Nephron progenitor cell (in vitro differentiated cells): Measurements from ENCODE around the gene KCNH3.

Source experiments
- DNase-seq: peaks from one replicate; pipeline ENCODE4 v3.0.0; 2021
- H3K27ac Mint-ChIP-seq: 2 replicates; pipeline ENCODE4 v1.8.0; 2021; ENCODE audit warnings: mild to moderate bottlenecking, moderate library complexity, mixed read lengths
- H3K27me3 Mint-ChIP-seq: 2 replicates; pipeline ENCODE4 v1.8.0; 2021; ENCODE audit warnings: mild to moderate bottlenecking, low read depth, mixed read lengths; ENCODE audit not compliant: poor library complexity
- H3K36me3 Mint-ChIP-seq: 2 replicates; pipeline ENCODE4 v1.8.0; 2021; ENCODE audit warnings: low read depth, mixed read lengths
- H3K4me1 Mint-ChIP-seq: 2 replicates; pipeline ENCODE4 v1.8.0; 2021; ENCODE audit warnings: mixed read lengths
- H3K4me3 Mint-ChIP-seq: 2 replicates; pipeline ENCODE4 v1.8.0; 2021; ENCODE audit warnings: mild to moderate bottlenecking, moderate library complexity, mixed read lengths
- H3K9me3 Mint-ChIP-seq: 2 replicates; pipeline ENCODE4 v1.8.0; 2021; ENCODE audit warnings: mild to moderate bottlenecking, moderate library complexity, mixed read lengths
- TF ChIP-seq, protein P1 (sequence below): fragments of 200-600 bp; sonication (generic); IDR thresholded peaks from 2 replicates; pipeline ENCODE4 v1.5.0; 2021; ENCODE audit warnings: antibody characterized with exemption

The KCNH3 gene, protein sequence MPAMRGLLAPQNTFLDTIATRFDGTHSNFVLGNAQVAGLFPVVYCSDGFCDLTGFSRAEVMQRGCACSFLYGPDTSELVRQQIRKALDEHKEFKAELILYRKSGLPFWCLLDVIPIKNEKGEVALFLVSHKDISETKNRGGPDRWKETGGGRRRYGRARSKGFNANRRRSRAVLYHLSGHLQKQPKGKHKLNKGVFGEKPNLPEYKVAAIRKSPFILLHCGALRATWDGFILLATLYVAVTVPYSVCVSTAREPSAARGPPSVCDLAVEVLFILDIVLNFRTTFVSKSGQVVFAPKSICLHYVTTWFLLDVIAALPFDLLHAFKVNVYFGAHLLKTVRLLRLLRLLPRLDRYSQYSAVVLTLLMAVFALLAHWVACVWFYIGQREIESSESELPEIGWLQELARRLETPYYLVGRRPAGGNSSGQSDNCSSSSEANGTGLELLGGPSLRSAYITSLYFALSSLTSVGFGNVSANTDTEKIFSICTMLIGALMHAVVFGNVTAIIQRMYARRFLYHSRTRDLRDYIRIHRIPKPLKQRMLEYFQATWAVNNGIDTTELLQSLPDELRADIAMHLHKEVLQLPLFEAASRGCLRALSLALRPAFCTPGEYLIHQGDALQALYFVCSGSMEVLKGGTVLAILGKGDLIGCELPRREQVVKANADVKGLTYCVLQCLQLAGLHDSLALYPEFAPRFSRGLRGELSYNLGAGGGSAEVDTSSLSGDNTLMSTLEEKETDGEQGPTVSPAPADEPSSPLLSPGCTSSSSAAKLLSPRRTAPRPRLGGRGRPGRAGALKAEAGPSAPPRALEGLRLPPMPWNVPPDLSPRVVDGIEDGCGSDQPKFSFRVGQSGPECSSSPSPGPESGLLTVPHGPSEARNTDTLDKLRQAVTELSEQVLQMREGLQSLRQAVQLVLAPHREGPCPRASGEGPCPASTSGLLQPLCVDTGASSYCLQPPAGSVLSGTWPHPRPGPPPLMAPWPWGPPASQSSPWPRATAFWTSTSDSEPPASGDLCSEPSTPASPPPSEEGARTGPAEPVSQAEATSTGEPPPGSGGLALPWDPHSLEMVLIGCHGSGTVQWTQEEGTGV

DNA sequence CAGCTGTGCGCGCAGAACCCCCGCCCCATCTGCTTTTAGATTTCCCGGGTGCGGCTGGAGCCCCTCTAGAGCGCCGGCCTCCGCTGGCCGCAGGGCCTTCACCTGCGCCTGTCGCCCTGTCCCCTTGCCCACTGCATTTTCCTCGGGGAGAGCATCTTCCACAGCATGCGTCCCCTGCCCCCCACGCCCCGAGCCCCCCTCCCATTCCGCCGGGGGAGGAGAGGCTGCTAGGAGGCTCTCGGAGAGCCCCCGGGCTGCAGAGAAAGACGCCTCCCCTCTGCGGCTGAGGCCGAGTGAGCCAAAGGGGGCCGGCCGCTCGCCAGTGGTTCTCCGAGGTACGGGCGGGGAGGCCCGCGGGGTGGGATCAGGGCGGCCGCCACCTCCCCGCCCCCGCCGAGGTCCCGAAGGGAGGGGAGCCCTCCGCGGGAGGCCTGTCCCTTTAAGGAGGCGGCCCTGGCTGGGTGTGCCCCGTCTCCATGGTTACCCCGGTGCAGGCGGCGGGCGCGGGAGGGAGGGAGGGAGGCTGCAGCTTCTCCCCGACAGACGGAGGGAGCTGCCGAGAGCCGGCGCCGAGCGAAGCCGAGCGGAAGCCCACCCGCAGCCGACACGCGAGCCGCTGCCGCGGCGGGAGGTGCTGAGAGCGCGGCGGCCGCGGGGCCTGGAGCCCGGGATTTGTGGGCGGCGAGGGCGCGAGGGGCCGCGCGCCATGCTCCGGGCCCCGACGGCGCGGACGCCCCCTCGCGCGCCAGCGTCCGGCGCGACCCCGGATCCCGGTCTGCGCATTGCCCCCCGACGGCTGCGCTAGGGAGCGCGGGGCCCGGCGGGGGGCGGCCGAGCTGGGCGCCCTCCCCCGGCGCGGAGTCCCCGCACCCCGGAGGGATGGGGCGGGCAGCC lies at the start of gene KCNH3:
Gene KCNH3 (plus strand): TSS at position 521 of the 894 bp plus-strand sequence. CDS start 387 bp downstream, outside the sequence.
- H3K27ac Mint-ChIP-seq = no peak within 1 kb of the TSS
- no peaks in the 10 kb centered on the region for H3K36me3 Mint-ChIP-seq
- peak; percentile 85 for DNase-seq
- TF ChIP-seq, protein P1, sequence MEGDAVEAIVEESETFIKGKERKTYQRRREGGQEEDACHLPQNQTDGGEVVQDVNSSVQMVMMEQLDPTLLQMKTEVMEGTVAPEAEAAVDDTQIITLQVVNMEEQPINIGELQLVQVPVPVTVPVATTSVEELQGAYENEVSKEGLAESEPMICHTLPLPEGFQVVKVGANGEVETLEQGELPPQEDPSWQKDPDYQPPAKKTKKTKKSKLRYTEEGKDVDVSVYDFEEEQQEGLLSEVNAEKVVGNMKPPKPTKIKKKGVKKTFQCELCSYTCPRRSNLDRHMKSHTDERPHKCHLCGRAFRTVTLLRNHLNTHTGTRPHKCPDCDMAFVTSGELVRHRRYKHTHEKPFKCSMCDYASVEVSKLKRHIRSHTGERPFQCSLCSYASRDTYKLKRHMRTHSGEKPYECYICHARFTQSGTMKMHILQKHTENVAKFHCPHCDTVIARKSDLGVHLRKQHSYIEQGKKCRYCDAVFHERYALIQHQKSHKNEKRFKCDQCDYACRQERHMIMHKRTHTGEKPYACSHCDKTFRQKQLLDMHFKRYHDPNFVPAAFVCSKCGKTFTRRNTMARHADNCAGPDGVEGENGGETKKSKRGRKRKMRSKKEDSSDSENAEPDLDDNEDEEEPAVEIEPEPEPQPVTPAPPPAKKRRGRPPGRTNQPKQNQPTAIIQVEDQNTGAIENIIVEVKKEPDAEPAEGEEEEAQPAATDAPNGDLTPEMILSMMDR = no peak
- peaks cover 95% of the 10 kb centered on the region for H3K27me3 Mint-ChIP-seq
- H3K4me3 Mint-ChIP-seq = peak within 1 kb of the TSS; percentile 71
- H3K9me3 Mint-ChIP-seq = no peaks in the 10 kb centered on the region
- peaks cover 42% of the 10 kb centered on the region for H3K4me1 Mint-ChIP-seq

DNA sequence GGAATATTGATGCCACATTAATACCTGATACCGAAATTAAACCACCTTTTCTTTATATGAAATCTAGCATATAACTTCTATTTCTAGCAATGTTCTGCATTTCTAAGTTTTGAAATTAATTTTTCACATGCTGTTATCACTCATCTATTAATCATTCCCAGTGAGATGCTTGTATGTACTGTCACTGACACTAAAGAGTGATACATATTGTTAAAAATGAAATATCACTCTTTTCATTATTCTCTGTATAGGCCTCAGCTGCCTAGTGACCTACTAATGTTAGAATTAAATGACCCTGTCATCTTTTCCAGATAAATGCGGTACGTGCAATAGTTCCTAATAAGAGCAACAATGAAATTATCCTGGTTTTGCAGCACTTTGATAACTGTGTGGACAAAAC lies 49.7 kb upstream of the KCNH3 start:
- H3K4me3 Mint-ChIP-seq = no peak overlapping the region
- TF ChIP-seq, protein P1 = no peak
- H3K27ac Mint-ChIP-seq = no peak overlapping the region
- H3K4me1 Mint-ChIP-seq = peaks cover 9% of the 10 kb centered on the region
- no peaks in the 10 kb centered on the region for H3K9me3 Mint-ChIP-seq
- no peak for DNase-seq
- peaks cover 37% of the 10 kb centered on the region for H3K36me3 Mint-ChIP-seq
- H3K27me3 Mint-ChIP-seq = no peaks in the 10 kb centered on the region

DNA sequence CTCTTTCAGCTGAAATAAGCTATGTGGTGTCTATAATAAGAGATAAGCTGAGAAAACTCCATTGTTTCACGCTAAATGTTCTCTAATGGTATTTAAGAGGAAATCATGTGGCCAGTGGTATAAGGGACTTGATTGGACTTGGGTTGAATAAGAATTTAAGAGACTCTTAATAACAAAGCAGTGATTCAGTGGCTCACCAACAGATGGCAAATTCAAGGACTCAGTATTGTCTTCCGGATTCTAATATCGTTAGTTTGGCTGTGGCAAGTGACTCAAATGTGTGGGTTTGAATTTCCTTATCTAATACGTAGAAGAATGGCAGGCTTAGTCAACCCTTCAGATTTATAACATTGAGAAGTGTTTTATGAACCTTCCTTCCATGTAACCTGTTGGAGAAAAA lies 49.1 kb upstream of the KCNH3 start:
- Mint-ChIP-seq H3K27me3 (no peaks in the 10 kb centered on the region), H3K4me1 (peaks cover 9% of the 10 kb centered on the region), H3K36me3 (peaks cover 36% of the 10 kb centered on the region), H3K4me3 (no peak overlapping the region), H3K9me3 (no peaks in the 10 kb centered on the region), H3K27ac (no peak overlapping the region)
- DNase-seq = no peak
- TF ChIP-seq, protein P1 = no peak

DNA sequence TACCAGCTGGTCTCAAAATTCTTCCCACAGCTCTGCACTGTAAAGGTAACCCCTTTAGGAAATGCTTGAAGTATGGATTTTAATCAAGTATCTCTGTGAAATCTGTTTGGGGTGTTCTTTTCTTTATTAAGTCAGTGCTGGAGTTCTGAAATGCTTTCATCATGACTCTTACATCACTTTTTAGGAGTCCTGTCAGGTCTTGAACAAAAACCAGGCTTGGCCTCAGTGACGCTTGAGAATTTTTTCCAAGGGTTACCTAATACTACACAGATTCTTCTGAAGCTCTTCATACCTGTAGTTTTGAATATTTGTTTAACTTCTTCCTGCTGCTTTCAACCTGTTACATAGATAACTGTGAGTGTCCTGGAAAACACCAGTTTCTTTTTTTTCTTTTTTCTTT lies 47.0 kb upstream of the KCNH3 start:
- Mint-ChIP-seq H3K4me1 (peaks cover 9% of the 10 kb centered on the region), H3K27me3 (no peaks in the 10 kb centered on the region), H3K36me3 (peaks cover 44% of the 10 kb centered on the region), H3K27ac (no peak overlapping the region), H3K9me3 (no peaks in the 10 kb centered on the region), H3K4me3 (no peak overlapping the region)
- TF ChIP-seq, protein P1 = no peak
- DNase-seq = no peak

DNA sequence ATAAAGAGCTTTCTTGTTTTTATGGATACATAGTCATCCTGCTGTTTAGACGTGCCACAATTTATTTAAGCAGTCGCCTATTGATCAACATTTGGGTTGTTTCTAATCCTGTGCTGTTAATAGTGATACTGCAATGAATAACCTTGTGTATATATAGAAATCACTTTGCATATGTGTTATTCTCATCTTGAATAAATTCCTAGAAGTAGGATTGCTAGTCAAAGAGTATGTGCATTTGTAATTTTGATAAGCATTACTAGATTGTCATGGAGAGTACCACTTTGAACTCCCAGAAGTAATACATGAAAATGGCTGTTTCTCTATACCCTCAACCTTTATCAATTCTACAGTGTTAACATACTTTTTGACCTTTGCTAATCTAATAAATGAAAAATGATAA lies 44.9 kb upstream of the KCNH3 start:
- H3K9me3 Mint-ChIP-seq = no peaks in the 10 kb centered on the region
- no peak overlapping the region for H3K27ac Mint-ChIP-seq
- peaks cover 3% of the 10 kb centered on the region for H3K27me3 Mint-ChIP-seq
- H3K36me3 Mint-ChIP-seq = peaks cover 64% of the 10 kb centered on the region
- TF ChIP-seq, protein P1 = no peak
- DNase-seq = no peak
- peaks cover 9% of the 10 kb centered on the region for H3K4me1 Mint-ChIP-seq
- H3K4me3 Mint-ChIP-seq = no peak overlapping the region
